Left renal cortex interstitium (tissue), 4 donors: ENCODE data around the gene LIG1. TPM values are rescaled to one million over a fixed set of nuclear protein-coding genes. Genes with fewer than 3 reads are reported as not detected.
"Not testable (repeated sequence)": the region's sequence is repeated elsewhere in the genome, so short reads cannot be mapped to it uniquely, and the experiment has no call there.

Experiments
- DNase-seq, 4 donors: peaks; one replicate each; pipeline ENCODE4 v3.0.0-alpha.2; 2013; ENCODE audit warnings: low read depth in 4 of 4, low spot score in 2 of 4, missing footprints in 1 of 4
- polyA plus RNA-seq, 4 donors: library from polyadenylated mRNA; unstranded; fragments of 120-200 nt; gene quantifications; one replicate each; pipeline ENCODE4 v1.2.1, GENCODE V29; 2013; ENCODE audit not compliant: insufficient read length in 4 of 4

The LIG1 gene
- polyA plus RNA-seq, 4 donors = 50.7 to 87.3 (median 68.4) TPM

DNA sequence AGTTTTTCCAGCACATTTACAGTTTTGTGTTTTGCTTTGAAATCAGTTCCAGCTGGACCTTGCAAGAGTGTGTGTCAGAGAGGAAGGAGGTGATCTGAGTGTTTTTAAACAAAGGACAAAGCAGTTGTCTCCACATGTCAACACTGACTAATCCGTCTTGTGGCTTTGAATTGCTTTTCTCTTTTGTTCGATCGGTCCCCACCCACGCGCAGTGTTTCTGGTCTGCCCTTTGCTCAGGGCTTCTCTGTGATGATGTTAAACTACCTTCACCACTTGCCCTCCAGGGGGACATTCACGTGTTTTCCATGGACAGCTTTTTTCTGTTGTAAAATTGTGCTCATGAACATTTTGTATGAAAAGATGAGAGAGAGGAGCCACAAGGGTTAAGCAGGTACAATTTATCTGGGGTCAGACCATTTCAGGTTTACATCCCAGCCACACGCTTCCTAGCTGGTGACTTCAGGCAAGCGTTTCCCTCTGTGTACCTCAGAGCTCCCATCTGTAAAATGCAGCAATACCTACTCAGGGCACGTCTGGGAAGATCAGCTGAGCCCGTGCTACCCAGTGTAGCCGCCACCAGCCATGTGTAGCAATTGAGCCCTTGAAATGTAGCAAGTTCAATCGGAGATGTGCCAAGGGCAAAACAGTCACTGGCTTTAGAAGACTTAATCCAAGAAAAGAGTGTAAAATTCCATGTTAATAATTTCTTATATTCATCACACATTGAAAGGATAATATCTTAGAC, 46.1 kb downstream of the LIG1 start:
- no peak for DNase-seq

DNA sequence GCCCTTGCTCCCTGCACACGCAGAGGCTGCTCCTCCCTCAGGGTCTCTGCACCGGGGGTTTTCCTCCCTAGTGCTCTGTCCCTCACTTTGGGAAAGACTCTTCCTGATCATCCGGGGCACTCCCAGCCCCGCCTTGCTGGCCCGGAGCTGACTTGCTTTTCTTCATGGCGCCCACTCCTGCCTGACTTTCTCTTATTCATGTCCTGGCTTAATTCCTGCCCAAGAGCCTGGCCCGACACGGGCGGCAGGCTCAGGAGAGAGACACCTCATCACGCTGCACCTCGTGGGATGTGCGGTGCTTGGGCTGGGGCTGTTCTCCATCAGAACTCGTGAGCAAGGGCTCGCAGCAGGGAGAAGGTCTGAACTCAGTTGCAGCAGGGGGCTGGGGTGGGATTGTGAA, 47.7 kb downstream of the LIG1 start:
- DNase-seq = no peak

DNA sequence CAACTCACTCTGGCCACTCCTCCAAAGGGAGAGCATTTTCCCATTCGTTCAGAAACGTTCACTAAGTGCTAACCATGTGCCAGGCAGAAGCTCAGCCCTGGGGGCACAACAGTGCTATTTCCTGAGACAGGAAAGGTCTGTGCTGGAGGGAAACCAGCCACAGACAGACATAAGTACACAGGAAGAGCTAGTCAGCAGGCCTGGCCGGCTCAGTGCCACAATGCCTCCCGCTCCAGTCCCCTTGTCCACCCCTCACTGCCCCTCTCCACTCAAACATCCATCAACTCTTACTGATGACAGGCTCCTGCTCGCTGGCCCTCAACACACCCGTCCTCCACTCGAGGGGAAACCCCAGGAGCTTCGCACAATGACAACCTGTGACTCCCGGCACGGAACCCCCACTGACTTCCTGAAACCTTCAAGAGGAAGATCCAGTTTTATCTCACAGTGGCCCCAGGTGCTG, 48.2 kb downstream of the LIG1 start:
- DNase-seq = no peak

DNA sequence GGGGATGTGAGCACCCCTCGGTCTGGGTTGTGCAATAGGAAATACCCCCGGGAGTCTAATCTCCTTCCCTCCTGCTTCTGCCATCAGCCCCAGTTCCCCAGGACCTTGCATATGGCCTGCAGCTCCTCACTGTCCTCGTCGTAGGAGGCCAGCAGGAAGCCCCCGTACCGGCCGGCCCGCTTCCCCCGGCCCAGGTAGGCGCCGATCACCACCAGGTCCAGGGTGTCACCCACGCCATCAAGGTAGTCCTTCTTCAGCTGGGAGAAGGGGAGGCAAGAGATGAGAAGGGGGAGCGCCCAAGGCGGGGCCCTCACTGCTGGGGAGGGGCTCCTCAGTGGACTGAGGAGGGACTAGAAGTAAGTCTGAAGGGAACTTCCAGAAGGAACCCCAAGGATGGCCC, 49.1 kb downstream of the LIG1 start:
- no peak for DNase-seq

DNA sequence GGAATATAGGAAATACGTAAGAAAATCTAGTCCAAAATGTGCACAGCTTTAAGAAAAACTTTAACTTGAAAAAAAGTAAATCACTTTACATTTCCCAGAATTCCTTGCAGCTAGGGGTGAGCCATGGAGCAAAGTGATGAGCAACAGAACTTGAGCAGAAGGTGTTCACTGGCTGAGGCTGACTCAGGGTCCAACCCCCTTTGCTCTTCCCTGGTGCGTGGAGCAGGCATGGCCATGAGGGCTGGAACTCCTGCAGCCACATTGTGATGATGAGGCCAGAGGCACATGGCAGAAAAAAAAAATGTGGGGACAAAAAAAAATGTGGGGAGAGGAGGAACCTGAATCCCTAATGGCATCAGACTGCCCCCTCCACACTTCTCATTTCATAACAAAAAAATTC, 49.6 kb downstream of the LIG1 start:
- no peak for DNase-seq

DNA sequence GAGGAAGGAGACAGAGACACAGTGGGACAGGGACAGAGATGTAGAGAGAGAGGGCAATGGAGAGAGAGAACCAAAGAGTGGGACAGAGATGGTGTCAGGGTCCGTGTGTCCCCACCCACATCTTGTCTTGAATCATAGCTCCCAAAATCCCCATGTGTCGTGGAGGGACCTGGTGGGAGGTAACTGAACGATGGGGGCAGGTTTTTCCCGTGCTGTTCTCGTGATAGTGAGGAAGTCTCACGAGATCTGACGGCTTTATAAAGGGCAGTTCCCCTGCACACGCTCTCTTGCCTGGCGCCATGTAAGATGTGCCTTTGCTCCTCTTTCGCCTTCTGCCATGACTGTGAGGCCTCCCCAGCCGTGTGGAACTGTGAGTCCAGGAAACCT, 52.0 kb downstream of the LIG1 start:
- no peak for DNase-seq

DNA sequence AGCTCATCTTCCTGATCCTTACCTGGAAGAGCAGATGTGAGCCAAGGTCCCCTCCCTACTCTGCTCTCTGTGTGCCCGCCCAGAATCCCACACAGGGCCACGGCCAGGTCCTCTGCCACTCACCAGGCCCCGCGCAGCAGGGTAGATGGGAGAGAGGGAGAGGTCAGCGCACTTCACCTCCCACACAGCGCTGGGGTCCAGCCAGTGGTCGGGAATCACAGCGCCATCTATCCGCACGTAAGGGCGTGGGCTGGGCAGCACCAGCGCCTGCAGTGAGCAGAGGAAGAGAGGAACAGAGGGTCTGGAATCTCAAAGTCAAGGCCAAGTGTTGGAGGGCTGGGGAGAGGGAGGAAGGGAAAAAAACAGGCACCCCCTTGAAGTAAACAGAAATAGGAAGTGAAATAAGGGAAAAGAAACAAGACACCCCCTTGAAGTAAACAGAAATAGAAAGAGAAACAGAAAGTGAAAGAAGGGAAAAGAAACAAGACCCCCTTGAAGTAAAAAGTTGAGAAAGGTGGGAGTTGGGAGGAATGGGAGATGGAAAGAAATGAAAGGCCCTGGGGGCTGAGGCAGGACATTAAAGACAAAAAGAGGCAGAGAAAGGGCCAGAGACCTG, 52.5 kb downstream of the LIG1 start:
- DNase-seq = no peak

DNA sequence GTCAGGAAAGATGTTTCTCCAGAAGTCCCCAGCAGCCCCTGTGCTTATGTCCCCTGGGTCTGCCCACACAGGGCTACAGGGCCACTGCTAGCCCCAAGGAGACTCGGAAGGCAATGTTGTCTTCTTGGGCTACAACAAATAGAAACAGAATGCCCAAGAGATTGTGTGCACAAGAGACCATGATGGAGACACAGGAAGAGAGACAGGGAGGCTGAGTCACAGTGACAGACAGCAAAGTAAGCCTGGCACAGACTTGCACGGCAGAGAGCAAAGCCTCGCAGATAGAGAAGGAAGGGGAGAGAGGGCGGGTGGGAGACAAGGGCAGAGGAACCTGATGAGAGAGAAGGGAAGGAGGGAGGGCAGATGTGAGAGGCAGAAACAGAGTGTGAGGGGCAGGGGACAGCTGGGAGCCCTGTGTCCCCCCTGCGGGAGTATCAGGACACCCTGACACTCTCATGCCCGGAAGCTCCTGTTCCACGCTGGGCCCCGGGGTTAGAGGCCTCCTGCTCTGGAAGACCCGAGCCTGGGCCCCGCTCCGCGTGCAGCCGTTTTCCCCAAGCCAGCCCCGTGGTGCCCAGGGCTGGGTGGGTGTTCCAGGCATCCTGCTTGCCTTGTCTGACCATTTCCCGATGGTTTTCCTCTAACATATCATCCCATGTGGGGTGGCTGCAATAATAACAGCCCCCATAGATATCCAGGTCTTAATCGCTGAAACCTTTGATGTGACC, 56.8 kb downstream of the LIG1 start:
- DNase-seq = no peak

DNA sequence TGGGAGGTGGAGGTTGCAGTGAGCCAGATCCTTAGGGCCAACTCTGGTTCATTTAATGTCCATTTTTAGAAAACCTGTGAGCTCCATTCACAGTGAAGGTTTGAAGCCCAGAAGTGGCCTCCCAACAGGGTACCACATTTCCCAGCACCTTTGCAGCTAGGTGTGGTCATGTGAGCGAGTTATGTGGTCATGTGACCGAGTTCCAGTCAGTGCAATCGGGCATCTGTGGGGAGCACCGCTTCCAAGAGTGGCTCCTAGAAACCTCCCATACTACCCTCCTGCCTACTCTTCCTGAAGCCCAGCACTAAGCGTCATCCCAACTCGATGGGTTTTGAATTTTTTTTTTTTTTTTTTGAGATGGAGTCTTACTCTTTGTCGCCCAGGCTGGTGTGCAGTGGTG, 58.9 kb downstream of the LIG1 start:
- no peak for DNase-seq

DNA sequence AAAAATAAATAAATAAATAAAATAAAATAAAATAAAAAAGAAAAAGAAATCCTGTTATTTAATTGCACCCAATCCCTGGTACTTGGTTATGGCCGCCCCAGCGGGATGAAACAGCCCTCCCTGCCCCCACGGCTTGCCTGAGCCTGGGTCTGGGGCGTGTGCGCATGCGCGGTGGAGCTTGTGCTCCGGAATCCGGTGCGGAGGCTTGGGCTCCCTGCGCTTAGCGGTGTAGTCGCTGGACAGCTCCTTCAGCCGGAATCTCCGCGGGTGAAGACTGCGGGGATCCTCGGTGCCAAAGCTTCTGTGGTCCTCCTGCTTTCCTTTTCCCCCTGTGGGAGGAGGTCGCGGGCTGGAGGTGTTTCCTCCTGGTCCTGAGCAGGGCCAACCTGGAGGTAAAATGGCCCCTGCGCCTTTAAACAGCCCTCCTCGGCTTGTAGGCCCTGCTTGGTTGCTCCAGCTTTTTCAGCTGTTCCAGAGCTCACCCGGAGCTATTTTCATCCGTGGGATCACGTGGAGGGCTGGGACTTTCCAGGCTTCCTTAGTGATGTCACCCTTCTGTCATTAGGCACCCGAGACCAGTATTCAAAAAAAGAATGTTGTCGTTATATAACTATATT, 59.7 kb downstream of the LIG1 start, which contains the start of gene PLA2G4C:
Gene PLA2G4C, minus strand, starts transcription at position 468 of the 617 bp plus-strand sequence. CDS start 4,288 bp downstream, outside the sequence.
- DNase-seq = peak; percentile 73 to 83 (median 74)

DNA sequence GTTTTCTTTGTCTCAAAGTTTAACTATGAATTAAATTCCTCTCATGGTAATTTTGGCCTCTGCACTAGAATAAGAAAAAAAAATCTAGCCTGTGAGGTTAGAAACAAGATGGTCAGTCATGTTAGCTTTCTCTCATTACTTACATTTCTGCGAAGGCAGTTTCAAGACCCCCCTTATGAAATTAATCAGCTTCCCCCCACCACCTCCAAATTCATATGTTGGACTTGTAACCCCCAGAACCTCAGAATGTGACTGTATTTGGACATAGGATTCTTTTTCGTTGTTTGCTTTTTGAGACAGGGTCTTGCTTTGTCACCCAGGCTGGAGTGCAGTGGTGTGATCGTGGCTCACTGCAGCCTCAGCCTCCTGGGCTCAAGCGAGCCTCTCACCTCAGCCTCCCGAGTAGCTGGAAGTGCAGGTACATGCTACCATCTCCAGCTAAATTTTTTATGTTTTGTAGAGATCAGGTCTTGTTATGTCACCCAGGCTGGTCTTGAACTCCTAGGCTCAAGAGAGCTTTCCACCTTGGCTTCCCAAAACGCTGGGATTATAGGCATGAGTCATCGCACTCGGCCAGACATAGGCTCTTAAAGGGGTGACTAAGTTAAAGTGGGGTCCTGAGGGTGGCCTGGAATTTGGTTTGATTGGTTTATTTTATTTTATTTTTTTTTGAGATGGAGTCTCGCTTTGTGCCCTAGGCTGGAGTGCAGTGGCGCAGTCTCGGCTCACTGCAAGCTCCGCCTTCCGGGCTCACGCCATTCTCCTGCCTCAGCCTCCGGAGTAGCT, 61.0 kb downstream of the LIG1 start:
- no peak for DNase-seq

DNA sequence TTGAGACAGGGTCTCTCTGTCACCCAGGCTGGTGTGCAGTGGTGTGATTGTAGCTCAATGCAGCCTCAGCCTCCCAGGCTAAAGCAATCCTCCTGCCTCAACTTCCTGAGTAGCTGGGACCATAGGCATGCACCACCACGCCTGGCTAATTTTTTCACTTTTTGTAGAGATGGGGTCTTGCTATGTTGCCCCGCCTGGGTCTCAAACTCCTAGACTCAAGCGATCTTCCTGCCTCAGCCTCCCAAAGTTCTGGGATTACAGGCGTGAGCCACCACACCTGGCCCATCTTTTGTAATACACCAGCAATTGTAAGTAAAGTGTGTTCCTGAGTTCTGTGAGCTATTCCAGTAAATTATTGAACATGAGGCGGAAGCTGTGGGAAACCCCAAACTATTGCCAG, 66.2 kb downstream of the LIG1 start:
- no peak for DNase-seq

DNA sequence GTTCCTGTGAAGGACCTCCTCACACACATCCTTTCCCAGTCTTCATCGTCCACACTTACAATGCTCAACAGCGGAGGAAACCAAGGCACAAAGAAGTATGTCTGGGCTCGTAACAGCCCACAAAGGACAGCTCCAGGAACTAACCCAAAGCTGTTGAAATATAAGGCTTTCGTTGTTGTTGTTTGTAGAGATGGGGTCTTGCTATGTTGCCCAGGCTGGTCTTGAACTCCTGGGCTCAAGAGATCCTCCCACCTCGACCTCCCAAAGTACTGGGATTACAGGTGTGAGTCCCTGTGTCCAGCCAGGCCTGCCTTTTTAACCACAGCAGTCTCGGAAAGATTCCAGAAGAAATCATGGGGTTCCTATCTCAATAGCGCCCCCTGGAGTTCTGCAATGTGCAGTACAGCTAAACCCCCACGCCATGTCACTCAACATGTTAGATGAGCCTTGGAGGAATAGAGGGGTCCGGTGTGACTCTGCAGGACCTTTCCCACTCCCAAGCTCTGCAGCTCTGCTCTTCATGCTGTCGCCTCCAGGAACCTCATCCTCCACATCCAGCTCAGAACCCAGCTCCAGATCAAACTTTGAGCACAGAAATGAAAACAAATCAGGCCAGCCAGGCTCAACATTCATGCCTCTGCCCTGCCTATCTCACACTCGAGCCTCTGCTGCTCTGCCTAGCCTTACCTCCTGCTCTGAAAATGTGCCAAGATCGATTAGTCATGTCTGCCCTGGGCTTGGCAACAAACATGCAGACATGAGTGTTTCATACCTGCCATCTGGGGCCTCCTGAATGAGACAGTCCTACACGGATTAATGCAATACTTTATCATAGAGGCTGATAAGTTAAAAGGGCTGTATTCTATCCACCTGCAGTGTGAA, 67.0 kb downstream of the LIG1 start:
- DNase-seq = no peak

DNA sequence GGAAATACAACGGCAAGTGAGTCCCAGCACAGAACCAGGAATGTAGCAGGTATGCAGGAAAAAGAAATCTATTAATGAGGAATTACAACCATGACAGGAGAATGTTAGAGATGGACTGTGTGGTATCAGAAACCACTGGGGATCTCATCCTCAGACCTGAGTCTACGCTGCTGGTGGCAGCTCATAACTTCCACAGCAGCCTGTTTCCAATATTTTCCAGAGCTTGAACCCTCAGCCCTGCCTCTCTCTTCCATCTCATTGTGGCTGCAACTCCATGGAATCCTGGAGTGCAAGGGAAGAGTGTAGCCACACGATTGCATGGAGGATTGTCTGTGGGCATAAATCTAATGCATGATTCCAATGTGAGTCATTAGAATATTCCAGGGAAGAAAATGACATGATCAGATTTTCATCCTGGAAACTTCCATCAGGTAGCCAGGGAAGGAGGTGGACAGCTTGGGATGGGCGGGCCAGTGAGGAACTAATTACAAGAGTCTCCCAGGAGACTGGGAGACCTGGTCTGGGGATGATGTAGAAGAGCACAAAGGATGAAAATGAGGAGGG, 74.5 kb downstream of the LIG1 start:
- DNase-seq = no peak

DNA sequence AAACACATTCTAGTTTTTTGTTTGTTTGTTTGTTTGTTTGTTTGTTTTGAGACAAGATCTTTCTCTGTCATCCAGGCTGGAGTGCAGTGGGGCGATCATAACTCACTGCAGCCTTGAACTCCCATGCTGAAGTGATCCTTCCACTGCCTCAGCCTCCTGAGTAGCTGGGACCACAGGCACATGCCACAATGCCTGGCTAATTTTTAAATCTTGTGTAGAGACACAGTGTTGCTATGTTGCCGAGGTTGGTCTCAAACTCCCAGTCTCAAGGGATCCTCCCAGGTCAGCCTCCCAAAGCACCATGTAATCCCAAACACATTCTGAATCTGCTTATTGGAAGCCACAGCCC, 75.3 kb downstream of the LIG1 start:
- no peak for DNase-seq

DNA sequence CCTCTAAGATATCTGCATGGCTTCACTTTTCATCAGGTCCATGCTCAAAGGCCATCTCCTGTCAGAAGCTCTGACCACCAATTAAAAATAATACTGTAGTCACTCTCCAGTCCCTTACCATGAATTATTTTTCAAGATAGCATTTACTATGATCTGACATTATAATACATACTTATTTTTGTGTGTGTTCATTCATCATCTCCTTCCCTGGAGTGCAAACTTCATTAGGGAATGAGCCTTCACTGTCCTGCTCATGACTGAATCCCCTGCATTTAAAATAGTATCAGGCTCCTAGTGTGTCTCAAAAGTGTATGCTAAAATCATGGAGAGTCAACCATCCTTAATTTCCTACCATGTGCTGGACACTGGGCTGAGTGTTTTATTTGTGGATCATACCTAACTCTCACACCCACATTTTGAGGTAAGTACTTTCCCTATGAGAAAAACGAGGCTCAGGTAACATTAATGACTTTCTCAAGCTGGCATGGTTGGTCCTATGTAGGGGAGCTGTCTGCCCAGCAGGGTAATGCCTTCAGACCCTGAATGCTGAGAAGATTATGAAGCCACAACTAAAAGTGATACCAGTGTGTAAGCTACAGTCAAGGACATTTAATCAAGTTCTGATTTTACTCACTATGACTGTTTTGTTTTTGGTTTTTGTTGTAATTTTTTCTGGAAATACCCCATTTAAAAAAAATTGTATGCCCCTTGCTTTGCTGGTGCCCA, 75.9 kb downstream of the LIG1 start:
- no peak for DNase-seq

DNA sequence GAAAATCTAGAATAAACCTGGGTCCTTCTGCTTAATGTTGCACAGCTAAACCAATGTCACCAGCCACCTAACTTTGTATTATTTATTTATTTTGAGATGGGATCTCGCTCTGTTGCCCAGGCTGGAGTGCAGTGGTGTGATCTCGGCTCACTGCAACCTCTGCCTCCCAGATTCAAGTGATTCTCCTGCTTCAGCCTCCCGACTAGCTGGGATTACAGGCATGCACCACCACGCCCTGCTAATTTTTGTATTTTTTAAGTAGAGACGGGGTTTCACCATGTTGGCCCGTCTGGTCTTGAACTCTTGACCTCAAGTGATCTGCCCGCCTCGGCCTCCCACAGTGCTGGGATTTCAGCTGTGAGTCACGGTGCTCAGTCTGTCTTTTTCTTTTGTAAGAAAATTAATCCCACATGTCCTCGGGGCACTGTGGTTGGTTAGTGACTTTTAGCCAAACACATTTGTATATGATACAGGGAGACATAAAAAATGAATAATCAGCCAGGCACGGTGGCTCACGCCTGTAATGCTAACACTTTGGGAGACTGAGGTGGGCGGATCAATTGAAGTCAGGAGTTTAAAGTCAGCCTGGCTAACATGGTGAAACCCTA, 78.9 kb downstream of the LIG1 start:
- not testable (repeated sequence) for DNase-seq

DNA sequence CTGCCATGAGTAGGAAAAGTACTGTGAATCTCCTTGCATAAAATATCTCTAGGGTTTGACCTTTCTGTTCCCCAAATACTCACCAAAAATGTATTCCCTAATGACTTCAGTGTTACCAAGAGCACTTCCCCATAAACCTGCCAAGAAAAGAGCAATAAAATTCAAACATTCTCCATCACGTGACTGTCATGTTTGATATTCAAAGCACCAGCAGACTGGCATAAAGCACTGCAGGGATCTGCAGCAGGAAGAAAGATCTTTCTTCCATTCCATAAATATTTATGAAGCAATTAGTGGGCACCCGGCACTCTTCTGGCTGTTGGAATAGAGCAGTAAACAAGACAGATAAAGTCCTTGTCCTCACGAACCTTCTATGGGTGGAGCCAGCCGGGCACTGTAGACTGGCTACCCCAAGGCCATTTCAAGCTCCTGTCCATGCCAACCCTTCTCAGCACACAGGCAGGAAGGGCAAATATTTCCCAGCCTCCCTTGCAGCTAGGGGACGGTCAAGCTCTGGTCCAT, 79.8 kb downstream of the LIG1 start:
- no peak for DNase-seq
